Measurements from ENCODE around the gene LRP2BP. TPM values are rescaled to one million over a fixed set of nuclear protein-coding genes. Genes with fewer than 3 reads are reported as not detected.

The LRP2BP gene
- 1 to 10 TPM; 1.7 to 2.4 (median 2.2) TPM for total RNA-seq
- 4.8 TPM for total RNA-seq (2013)

DNA sequence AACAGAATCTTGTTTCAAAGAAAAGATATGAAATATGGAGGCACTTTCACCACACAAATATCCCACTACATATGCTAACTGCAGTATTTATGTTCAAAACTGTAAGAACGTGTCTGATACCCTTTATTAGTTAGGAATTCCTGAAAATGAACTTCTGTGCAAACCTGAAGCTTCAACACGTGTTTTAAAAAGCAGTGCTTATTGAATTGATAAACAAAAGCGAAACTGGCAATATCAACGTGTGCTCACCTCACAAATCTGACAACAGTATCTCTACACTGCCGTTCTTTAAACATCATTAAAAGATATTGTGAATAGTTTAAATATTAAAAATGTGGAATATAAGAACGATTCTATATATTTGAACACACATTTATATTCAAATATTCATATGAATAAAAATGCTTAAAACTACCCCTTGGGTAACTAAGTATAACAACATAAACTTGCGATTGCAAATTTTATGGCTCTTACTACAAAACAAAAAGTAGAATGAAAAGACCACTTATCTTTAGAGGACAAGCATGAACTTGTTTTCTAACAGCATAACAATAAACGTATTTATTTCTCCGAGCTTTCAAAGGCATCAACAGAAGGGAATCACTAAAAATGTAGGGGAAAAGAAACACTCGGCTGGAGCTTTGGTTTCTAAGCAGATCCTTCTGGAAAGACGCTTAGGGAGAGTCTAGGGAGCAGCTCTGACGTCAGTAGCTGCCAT lies at the start of gene LRP2BP:
Gene LRP2BP (minus strand): TSS at position 687 of the 718 bp plus-strand sequence. CDS start 17,738 bp downstream, outside the sequence.
- WGBS (ENCODE audit: insufficient coverage) = 2% methylated on average over 8 of the region's 12 CpGs
- no peaks in the 10 kb centered on the region for H3K9me3 ChIP-seq (ENCODE audit: control insufficient read depth, insufficient read depth, low read length)
- peak within 1 kb of the TSS; percentile 96 for H3K4me3 ChIP-seq (ENCODE audit: low read length)
- peak within 1 kb of the TSS; percentile 96 for H3K4me3 Mint-ChIP-seq
- H3K4me1 ChIP-seq (ENCODE audit: control insufficient read depth, insufficient read depth, low read length) = peaks cover 7% of the 10 kb centered on the region
- H3K27ac Mint-ChIP-seq = peak within 1 kb of the TSS; percentile 94 to 97
- peak within 1 kb of the TSS; percentile 99 for H3K27ac ChIP-seq (ENCODE audit: low read length)
- intact Hi-C loops (cut with micrococcal nuclease) = loop anchor here (1.0 kb wide), 1 partner anchor 191 kb away; no protein-coding TSS in a partner anchor
- TF ChIP-seq, protein P1, sequence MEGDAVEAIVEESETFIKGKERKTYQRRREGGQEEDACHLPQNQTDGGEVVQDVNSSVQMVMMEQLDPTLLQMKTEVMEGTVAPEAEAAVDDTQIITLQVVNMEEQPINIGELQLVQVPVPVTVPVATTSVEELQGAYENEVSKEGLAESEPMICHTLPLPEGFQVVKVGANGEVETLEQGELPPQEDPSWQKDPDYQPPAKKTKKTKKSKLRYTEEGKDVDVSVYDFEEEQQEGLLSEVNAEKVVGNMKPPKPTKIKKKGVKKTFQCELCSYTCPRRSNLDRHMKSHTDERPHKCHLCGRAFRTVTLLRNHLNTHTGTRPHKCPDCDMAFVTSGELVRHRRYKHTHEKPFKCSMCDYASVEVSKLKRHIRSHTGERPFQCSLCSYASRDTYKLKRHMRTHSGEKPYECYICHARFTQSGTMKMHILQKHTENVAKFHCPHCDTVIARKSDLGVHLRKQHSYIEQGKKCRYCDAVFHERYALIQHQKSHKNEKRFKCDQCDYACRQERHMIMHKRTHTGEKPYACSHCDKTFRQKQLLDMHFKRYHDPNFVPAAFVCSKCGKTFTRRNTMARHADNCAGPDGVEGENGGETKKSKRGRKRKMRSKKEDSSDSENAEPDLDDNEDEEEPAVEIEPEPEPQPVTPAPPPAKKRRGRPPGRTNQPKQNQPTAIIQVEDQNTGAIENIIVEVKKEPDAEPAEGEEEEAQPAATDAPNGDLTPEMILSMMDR (IDR thresholded peaks at IDR 0.05) = no peak
- H3K4me1 Mint-ChIP-seq = peaks cover 25 to 26% of the 10 kb centered on the region in 2 donors
- H3K36me3 ChIP-seq (ENCODE audit: control insufficient read depth, insufficient read depth, low read length) = peaks cover 4% of the 10 kb centered on the region
- no peaks in the 10 kb centered on the region for H3K27me3 Mint-ChIP-seq (ENCODE audit: low read depth in 2 of 2)
- no peaks in the 10 kb centered on the region for H3K36me3 Mint-ChIP-seq
- DNase-seq (peak in 1 of 2 donors; percentile 60), ATAC-seq (no peak)
- H3K27me3 ChIP-seq (ENCODE audit: control insufficient read depth, insufficient read depth, low read length) = no peaks in the 10 kb centered on the region
- no peaks in the 10 kb centered on the region for H3K9me3 Mint-ChIP-seq

DNA sequence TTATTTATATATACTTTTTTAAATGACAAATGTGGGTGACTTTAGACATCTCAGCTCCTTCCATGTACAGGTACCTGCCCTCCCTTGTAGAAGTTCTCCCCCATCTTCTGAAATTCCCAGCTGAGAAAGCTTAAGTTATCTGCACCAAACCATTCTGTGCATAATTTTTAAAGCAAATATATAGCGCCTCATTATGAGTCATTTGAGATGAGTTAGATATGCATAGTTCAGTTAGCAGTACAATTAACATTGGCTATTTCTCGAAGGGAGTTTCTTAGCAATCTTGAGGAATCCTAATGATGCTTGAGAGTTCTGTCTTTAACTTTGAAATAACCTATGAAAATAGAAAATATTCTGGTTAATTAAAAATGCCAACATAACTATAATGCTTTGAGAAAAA lies 49.5 kb upstream of the LRP2BP start:
- TF ChIP-seq, protein P1 (IDR thresholded peaks at IDR 0.05) = no peak
- intact Hi-C loops (cut with micrococcal nuclease) = no loop called here
- no peak for ATAC-seq
- no peaks in the 10 kb centered on the region for H3K9me3 ChIP-seq (ENCODE audit: control insufficient read depth, insufficient read depth, low read length)
- Mint-ChIP-seq H3K4me1 (no peaks in the 10 kb centered on the region), H3K4me3 (no peak overlapping the region), H3K9me3 (no peaks in the 10 kb centered on the region), H3K36me3 (no peaks in the 10 kb centered on the region), H3K27me3 (ENCODE audit: low read depth in 2 of 2) (peaks cover 9 to 13% of the 10 kb centered on the region in 2 donors), H3K27ac (no peak overlapping the region)
- no peak for DNase-seq
- 86% methylated on average over 2 of the region's 2 CpGs for WGBS (ENCODE audit: insufficient coverage)
- no peak overlapping the region for H3K27ac ChIP-seq (ENCODE audit: low read length)
- no peaks in the 10 kb centered on the region for H3K4me1 ChIP-seq (ENCODE audit: control insufficient read depth, insufficient read depth, low read length)
- no peak overlapping the region for H3K4me3 ChIP-seq (ENCODE audit: low read length)
- peaks cover 2% of the 10 kb centered on the region for H3K27me3 ChIP-seq (ENCODE audit: control insufficient read depth, insufficient read depth, low read length)
- H3K36me3 ChIP-seq (ENCODE audit: control insufficient read depth, insufficient read depth, low read length) = no peaks in the 10 kb centered on the region

DNA sequence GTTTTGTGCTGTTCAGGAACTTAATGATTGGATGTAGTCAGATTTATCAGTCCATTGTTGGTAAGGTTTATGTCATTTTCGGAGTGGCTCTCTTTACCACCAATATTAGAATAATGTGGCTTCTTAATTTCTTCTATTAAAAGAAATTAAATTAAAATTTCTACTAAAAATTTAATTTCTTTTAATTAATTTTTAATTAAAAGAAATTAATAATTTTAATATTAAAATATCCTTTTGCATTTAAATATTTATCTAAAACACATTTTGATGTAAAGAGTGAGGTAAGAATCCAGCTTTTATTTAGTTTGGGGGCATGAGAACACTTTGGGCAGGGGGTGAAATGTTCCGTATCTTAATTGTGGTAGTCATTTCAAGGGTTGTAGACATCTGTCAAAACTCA lies 45.8 kb upstream of the LRP2BP start:
- Histone ChIP-seq H3K4me1 (ENCODE audit: control insufficient read depth, insufficient read depth, low read length) (no peaks in the 10 kb centered on the region), H3K27ac (ENCODE audit: low read length) (no peak overlapping the region), H3K27me3 (ENCODE audit: control insufficient read depth, insufficient read depth, low read length) (peaks cover 5% of the 10 kb centered on the region), H3K4me3 (ENCODE audit: low read length) (no peak overlapping the region), H3K36me3 (ENCODE audit: control insufficient read depth, insufficient read depth, low read length) (no peaks in the 10 kb centered on the region), H3K9me3 (ENCODE audit: control insufficient read depth, insufficient read depth, low read length) (no peaks in the 10 kb centered on the region)
- DNase-seq (no peak), ATAC-seq (no peak)
- intact Hi-C loops (cut with micrococcal nuclease) = no loop called here
- H3K4me3 Mint-ChIP-seq = no peak overlapping the region
- WGBS (ENCODE audit: insufficient coverage) = 100% methylated on average over 1 of the region's 2 CpGs
- no peak overlapping the region for H3K27ac Mint-ChIP-seq
- H3K9me3 Mint-ChIP-seq = no peaks in the 10 kb centered on the region
- TF ChIP-seq, protein P1 (IDR thresholded peaks at IDR 0.05) = no peak
- H3K4me1 Mint-ChIP-seq = no peaks in the 10 kb centered on the region
- H3K27me3 Mint-ChIP-seq (ENCODE audit: low read depth in 2 of 2) = peaks cover 9 to 10% of the 10 kb centered on the region in 2 donors
- no peaks in the 10 kb centered on the region for H3K36me3 Mint-ChIP-seq

DNA sequence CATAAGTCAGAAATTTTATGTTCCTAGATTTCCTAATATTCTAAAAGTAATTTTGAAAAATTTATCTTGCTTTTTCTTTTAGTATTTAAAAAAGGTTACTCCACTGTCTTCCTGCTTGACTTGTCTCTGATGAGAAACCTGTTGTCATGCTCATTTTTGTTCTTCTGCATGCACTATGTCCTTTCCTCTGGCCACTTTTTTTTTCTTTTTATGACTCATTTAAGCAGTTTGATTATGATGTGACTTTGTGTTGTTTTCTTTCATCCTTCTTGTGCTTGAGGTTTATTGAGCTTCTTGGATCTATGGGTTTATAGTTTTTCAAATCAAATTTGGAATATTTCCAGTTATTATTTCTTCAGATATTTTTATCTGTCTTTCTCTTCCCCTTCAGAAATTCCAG lies 42.1 kb upstream of the LRP2BP start:
- no peak overlapping the region for H3K27ac ChIP-seq (ENCODE audit: low read length)
- H3K4me3 ChIP-seq (ENCODE audit: low read length) = no peak overlapping the region
- H3K27me3 Mint-ChIP-seq (ENCODE audit: low read depth in 2 of 2) = peaks cover 6 to 12% of the 10 kb centered on the region in 2 donors
- H3K9me3 Mint-ChIP-seq = no peaks in the 10 kb centered on the region
- peaks cover 3% of the 10 kb centered on the region for H3K27me3 ChIP-seq (ENCODE audit: control insufficient read depth, insufficient read depth, low read length)
- H3K4me3 Mint-ChIP-seq = no peak overlapping the region
- H3K36me3 ChIP-seq (ENCODE audit: control insufficient read depth, insufficient read depth, low read length) = no peaks in the 10 kb centered on the region
- H3K27ac Mint-ChIP-seq = no peak overlapping the region
- ATAC-seq = no peak
- no peaks in the 10 kb centered on the region for H3K36me3 Mint-ChIP-seq
- no peaks in the 10 kb centered on the region for H3K4me1 ChIP-seq (ENCODE audit: control insufficient read depth, insufficient read depth, low read length)
- DNase-seq = no peak
- TF ChIP-seq, protein P1 (IDR thresholded peaks at IDR 0.05) = no peak
- H3K9me3 ChIP-seq (ENCODE audit: control insufficient read depth, insufficient read depth, low read length) = no peaks in the 10 kb centered on the region
- intact Hi-C loops (cut with micrococcal nuclease) = no loop called here
- H3K4me1 Mint-ChIP-seq = no peaks in the 10 kb centered on the region

Measured in natural killer cell (primary cell).